KOPT-K1 (cell line): ENCODE measurements around the gene MRPL1.
A peak's percentile ranks its signal among the peaks of the same experiment; 100 is the strongest.

Experiments used
- H3K27ac ChIP-seq: fragments of 200-600 bp; sonication (generic); 2 replicates; pipeline ENCODE4 v1.5.1; 2016; ENCODE audit warnings: antibody characterized with exemption, mild to moderate bottlenecking, low read depth, low read length; ENCODE audit not compliant: poor library complexity, severe bottlenecking
- H3K36me3 ChIP-seq: fragments of 200-600 bp; sonication (generic); 2 replicates; pipeline ENCODE4 v1.5.1; 2017; ENCODE audit warnings: antibody characterized with exemption, mild to moderate bottlenecking, low read length, moderate library complexity; ENCODE audit not compliant: insufficient read depth
- H3K9me3 ChIP-seq: fragments of 200-600 bp; sonication (generic); 2 replicates; pipeline ENCODE4 v1.5.1; 2017; ENCODE audit warnings: antibody characterized with exemption, low read length, mild to moderate bottlenecking; ENCODE audit not compliant: insufficient read depth, poor library complexity, severe bottlenecking

The MRPL1 gene

GRCh38 chr4:77862478-77863216 is at the start of gene MRPL1:
Gene MRPL1, plus strand, starts transcription at chr4:77862830. Its CDS starts 19 bp downstream, at chr4:77862849.
- no peaks in the 10 kb centered on the region for H3K9me3 ChIP-seq
- H3K36me3 ChIP-seq = peaks cover 20% of the 10 kb centered on the region
- peak within 1 kb of the TSS; percentile 89 for H3K27ac ChIP-seq

GRCh38 chr4:77815636-77816035 is 47.0 kb upstream of the MRPL1 start:
- no peaks in the 10 kb centered on the region for H3K9me3 ChIP-seq
- peak overlapping the region; percentile 57 for H3K27ac ChIP-seq
- no peaks in the 10 kb centered on the region for H3K36me3 ChIP-seq

- Histone ChIP-seq H3K27ac (peak overlapping the region; percentile 57), H3K36me3 (no peaks in the 10 kb centered on the region), H3K9me3 (no peaks in the 10 kb centered on the region)
Observed at GRCh38 chr4:77816546-77816945, 46.1 kb upstream of the MRPL1 start.

DNA sequence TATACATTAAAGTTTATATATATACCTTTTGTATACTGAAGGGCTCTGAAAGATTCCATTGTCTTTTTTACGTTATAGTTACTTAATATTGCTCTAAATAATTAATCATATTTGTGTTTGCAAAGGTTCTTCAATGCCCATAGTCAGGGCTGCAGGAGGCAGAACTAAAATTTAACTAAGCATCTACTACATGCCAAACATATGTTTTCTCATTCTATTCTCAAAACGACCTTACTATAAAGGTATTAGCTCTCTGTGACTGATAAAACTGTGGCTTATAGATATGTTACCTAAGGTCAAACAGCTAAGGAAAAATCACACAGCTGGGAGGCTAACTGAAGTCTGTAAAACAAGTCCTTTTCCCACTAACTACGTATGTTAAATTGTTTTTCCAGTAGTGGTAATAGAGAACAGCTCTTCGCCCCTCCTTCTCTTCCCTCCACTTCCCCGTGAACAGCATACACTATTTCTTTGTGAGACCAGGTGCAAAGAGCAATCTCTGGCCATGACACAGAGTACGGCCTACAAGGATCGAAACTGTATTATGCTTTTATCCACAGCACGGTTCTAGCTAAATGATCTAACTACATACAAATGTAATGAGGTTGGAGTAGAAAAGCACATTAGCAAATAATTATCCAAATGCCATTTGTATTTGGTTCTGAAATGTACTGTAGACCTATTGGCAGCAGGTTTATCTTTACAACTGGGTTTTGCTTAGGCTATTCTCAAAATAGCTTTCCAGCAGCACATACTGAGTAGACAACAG is 45.1 kb upstream of the MRPL1 start:
- H3K36me3 ChIP-seq = no peaks in the 10 kb centered on the region
- peak overlapping the region; percentile 85 for H3K27ac ChIP-seq
- no peaks in the 10 kb centered on the region for H3K9me3 ChIP-seq

- Histone ChIP-seq H3K27ac (peak overlapping the region; percentile 85), H3K9me3 (no peaks in the 10 kb centered on the region), H3K36me3 (no peaks in the 10 kb centered on the region)
Observed at GRCh38 chr4:77818073-77818601, 44.5 kb upstream of the MRPL1 start.

- H3K27ac ChIP-seq = peak within 1 kb of the TSS; percentile 85
- H3K9me3 ChIP-seq = no peaks in the 10 kb centered on the region
- no peaks in the 10 kb centered on the region for H3K36me3 ChIP-seq
Observed at GRCh38 chr4:77818602-77819403, 43.8 kb upstream of the MRPL1 start, which contains the start of gene CNOT6L. Gene CNOT6L, minus strand, starts transcription at chr4:77819368. Its CDS starts 60 bp downstream, at chr4:77819308.

DNA sequence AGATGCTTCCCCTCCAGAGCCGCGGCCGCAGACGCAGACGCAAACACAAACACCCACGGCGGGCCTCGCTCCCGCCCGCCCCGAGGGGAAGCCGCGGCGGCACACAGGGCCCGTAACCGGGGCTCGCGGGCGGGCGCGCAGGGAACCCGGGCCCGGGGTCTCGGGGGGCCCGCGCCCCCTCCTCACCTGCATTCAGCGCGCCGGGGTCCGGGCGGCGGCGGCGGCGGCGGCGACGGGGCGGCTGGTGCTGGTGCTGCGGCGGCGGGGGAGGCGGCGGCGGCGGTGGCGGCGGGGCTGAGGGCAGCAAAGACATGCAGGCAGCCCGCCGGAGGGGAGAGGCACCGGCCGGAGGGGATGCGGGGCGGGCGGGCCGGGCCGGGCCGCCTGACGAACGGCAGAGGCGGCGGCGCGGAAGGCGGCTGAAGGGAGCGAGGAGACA is 43.2 kb upstream of the MRPL1 start:
- Histone ChIP-seq H3K9me3 (no peaks in the 10 kb centered on the region), H3K27ac (peak overlapping the region; percentile 85), H3K36me3 (no peaks in the 10 kb centered on the region)

- H3K36me3 ChIP-seq = no peaks in the 10 kb centered on the region
- H3K27ac ChIP-seq = peak overlapping the region; percentile 85
- no peaks in the 10 kb centered on the region for H3K9me3 ChIP-seq
Observed at GRCh38 chr4:77819843-77820648, 42.6 kb upstream of the MRPL1 start.

GRCh38 chr4:77820649-77821561 is 41.7 kb upstream of the MRPL1 start:
- H3K9me3 ChIP-seq = no peaks in the 10 kb centered on the region
- no peaks in the 10 kb centered on the region for H3K36me3 ChIP-seq
- peak overlapping the region; percentile 85 for H3K27ac ChIP-seq

GRCh38 chr4:77821775-77822174 is 40.9 kb upstream of the MRPL1 start:
- Histone ChIP-seq H3K36me3 (no peaks in the 10 kb centered on the region), H3K27ac (peak overlapping the region; percentile 85), H3K9me3 (no peaks in the 10 kb centered on the region)

- Histone ChIP-seq H3K27ac (peak overlapping the region; percentile 61), H3K9me3 (no peaks in the 10 kb centered on the region), H3K36me3 (no peaks in the 10 kb centered on the region)
Observed at GRCh38 chr4:77826275-77826674, 36.4 kb upstream of the MRPL1 start.

DNA sequence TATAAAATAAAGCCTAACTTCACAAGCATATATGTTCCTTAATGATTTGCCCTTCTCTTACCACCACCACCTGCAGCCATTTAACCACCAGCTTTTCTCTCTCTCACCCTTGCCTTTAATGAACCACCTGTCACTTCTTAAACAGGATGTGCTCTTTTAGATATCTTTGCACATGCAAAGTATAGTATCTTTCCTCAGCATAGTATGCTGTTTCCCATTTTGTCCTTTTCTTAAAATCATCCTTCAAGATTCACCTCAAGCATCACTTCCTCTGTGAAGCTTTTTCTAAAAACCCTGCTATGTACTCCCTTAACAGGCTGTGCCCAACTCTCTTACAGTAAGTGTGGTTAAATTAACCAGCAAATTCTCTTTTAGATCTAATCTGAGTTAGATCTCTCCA is 35.3 kb upstream of the MRPL1 start:
- Histone ChIP-seq H3K9me3 (no peaks in the 10 kb centered on the region), H3K27ac (peak overlapping the region; percentile 61), H3K36me3 (no peaks in the 10 kb centered on the region)

DNA sequence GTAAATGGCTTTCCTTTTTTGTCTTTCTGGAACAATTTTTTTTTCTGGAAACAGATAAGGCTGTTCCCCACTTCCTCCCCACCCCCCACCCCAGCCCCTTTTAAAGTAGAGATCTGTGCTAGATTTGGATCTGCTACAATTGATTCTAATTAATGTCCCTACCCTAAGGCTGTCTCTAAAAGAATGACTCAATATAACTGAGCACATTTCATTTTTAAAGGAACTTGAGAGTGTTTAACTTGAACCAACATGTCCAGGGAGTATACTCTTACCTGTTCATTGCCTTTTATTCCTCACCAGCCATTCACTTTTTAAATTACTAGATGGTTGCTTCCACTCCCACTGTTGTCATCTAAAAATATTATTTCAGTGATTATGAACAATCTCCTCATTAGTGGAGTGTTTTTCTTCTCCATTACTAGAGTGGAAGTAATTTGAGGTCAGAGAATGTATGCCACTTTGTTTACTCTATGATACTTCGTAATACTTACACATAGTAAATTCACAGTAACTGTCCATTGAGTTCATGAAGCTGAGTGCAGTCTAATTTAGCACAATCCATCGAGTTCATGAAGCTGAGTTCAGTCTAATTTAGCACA is 29.4 kb upstream of the MRPL1 start:
- Histone ChIP-seq H3K9me3 (no peaks in the 10 kb centered on the region), H3K27ac (no peak overlapping the region), H3K36me3 (no peaks in the 10 kb centered on the region)
